GM21447 (cell line): ENCODE data around the gene ASB5.

ENCODE experiments used
- ATAC-seq: cut with Tn5 transposase; IDR thresholded peaks from one replicate; pipeline ENCODE4 v1.9.1; 2021; ENCODE audit not compliant: unreplicated experiment

ASB5 gene

DNA sequence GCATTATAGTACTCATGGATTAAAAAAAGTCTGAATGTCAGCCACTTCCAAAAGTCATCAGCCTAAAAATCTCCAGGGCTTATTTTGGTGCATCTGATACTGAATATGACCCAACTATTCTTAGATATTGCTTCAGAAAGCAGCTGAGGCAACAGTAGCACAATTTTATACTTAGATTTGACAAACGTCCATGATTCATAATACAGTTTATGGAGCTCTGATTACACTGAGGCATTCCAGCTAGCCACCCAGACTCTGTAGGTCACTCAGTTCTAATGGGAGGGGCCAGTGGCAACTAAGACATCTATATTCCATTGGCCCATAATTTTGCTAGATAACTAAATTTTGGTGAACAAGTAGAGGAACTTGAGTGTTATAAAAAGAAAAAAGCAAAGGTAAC, 84.0 kb downstream of the ASB5 start:
- no peak for ATAC-seq
